Sigmoid colon (tissue), 7 donors: ENCODE measurements around the gene EFHD2. TPM values are rescaled to one million over a fixed set of nuclear protein-coding genes. Genes with fewer than 3 reads are reported as not detected.

Experiments
- DNase-seq: peaks from one replicate; pipeline ENCODE4 v3.0.0-alpha.2; 2019
- H3K27ac ChIP-seq, 4 donors: fragments of 200-600 bp; sonication (generic); one replicate each; pipeline ENCODE4 v1.5.1; 2016 to 2019; ENCODE audit warnings: mild to moderate bottlenecking in 1 of 4
- H3K27me3 ChIP-seq, 3 donors: fragments of 200-600 bp; sonication (generic); one replicate each; pipeline ENCODE4 v1.5.1; 2019; ENCODE audit warnings: mild to moderate bottlenecking in 1 of 3
- H3K36me3 ChIP-seq, 4 donors: fragments of 200-600 bp; sonication (generic); one replicate each; pipeline ENCODE4 v1.5.1; 2016 to 2019
- H3K4me1 ChIP-seq, 4 donors: fragments of 200-600 bp; sonication (generic); one replicate each; pipeline ENCODE4 v1.5.1; 2017 to 2019
- H3K4me3 ChIP-seq, 4 donors: fragments of 200-600 bp; sonication (generic); one replicate each; pipeline ENCODE4 v1.5.1; 2017 to 2019; ENCODE audit warnings: mild to moderate bottlenecking in 2 of 4, moderate library complexity in 1 of 4
- H3K9me3 ChIP-seq, 4 donors: fragments of 200-600 bp in 3 of 4; sonication (generic) in 3 of 4; one replicate each; pipeline versions ENCODE4 v1.5.1 to v1.6.1; 2013 to 2019
- EP300 ChIP-seq, 4 donors: sonication (generic); formaldehyde crosslinking; IDR thresholded peaks; one replicate each; pipeline ENCODE4 v1.6.1; 2017; ENCODE audit warnings: antibody characterized with exemption in 4 of 4
- POLR2A ChIP-seq, 2 donors: fragments of 450-650 bp; IDR thresholded peaks; one replicate each; pipeline ENCODE4 v1.6.1; 2016; ENCODE audit warnings: antibody characterized with exemption in 2 of 2, mild to moderate bottlenecking in 2 of 2, moderate library complexity in 2 of 2
- POLR2AphosphoS5 ChIP-seq, 4 donors: sonication (generic); formaldehyde crosslinking; IDR thresholded peaks; one replicate each; pipeline ENCODE4 v1.6.1; 2017; ENCODE audit warnings: antibody characterized with exemption in 4 of 4
- WGBS, 2 donors: extraction: QIAGEN DNeasy Blood & Tissue Kit; methylation state at CpG; one replicate each; pipeline ENCODE4 v1.1.7; 2013; 5-methylcytosine and 5-hydroxymethylcytosine counted together
- intact Hi-C: fragments of 100-400 bp; cut with DNase I; formaldehyde crosslinking; loops from one replicate; pipeline ENCODE4 v1.15.1; 2023
- polyA plus RNA-seq, 3 donors: library from polyadenylated mRNA; stranded (reverse); fragments of 200-250 nt; gene quantifications; one replicate each; pipeline ENCODE4 v1.2.3, GENCODE V29; 2013
- total RNA-seq, 4 donors: library from RNA; depleted of rRNA; stranded (reverse); fragments of >200 nt; gene quantifications; one replicate each; pipeline ENCODE4 v1.1.0, GENCODE V29; 2016
- TF ChIP-seq, protein P1 (sequence below), 4 experiments: fragments of 450-650 bp in 3 of 4; fragments of 200-600 bp in 1 of 4; IDR thresholded peaks; one replicate each; pipeline ENCODE4 v1.5.1; 2016 to 2019; ENCODE audit warnings: antibody characterized with exemption in 4 of 4, mild to moderate bottlenecking in 3 of 4, moderate library complexity in 2 of 4
- donor health status: healthy with polysubstance abuse.
- donor health status: Bipolar disorder and iron deficiency.
- donor health status: healthy.

EFHD2 gene
- total and polyA plus RNA-seq, 7 donors = 32.7 to 181 (median 47.4) TPM

DNA sequence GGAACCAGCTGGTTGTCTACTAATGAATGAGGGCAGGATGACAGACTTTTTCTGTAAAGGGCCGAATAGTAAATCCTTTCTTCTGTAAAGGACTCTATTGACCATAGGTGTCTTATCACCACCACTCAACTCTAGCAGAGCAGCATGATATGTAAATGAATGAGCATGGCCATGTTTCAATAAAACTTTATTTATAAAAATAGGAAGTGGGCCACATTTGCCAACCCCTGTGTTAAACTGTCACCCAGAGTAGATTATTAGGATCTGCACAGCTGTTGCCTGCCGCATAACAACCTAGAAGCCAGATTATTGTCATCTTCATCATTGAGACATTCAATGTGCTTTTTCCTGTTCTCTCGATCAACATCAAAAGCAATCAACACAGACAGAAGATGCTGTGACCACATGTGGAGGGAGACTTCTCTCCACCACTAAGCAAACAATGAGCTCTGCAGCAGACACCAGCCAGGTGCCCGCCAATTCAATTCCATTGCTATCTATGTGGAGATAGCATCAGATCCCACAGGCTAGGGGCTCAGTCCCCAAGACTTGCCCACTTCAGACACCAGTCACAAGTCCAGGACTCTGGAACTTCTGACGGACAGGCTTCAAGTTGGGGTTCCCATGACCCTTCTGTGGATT lies 6.8 kb upstream of the EFHD2 start:
- TF ChIP-seq POLR2A (IDR thresholded peaks at IDR 0.05) (no peak), POLR2AphosphoS5 (IDR thresholded peaks at IDR 0.05) (no peak), EP300 (IDR thresholded peaks at IDR 0.05) (no peak)
- TF ChIP-seq, protein P1, sequence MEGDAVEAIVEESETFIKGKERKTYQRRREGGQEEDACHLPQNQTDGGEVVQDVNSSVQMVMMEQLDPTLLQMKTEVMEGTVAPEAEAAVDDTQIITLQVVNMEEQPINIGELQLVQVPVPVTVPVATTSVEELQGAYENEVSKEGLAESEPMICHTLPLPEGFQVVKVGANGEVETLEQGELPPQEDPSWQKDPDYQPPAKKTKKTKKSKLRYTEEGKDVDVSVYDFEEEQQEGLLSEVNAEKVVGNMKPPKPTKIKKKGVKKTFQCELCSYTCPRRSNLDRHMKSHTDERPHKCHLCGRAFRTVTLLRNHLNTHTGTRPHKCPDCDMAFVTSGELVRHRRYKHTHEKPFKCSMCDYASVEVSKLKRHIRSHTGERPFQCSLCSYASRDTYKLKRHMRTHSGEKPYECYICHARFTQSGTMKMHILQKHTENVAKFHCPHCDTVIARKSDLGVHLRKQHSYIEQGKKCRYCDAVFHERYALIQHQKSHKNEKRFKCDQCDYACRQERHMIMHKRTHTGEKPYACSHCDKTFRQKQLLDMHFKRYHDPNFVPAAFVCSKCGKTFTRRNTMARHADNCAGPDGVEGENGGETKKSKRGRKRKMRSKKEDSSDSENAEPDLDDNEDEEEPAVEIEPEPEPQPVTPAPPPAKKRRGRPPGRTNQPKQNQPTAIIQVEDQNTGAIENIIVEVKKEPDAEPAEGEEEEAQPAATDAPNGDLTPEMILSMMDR (IDR thresholded peaks at IDR 0.05) = no peak
- Histone ChIP-seq H3K27ac (no peak overlapping the region), H3K4me1 (peaks cover 0 to 25% (median 19%) of the 10 kb centered on the region in 4 donors), H3K27me3 (no peaks in the 10 kb centered on the region), H3K9me3 (peaks cover 0 to 6% (median 2%) of the 10 kb centered on the region in 4 donors), H3K4me3 (no peak overlapping the region), H3K36me3 (no peaks in the 10 kb centered on the region)
- intact Hi-C loops = no loop called here
- no peak for DNase-seq
- 92 to 96% methylated on average over 5 of the region's 5 CpGs for WGBS, 2 donors

GRCh38 chr1:15403962-15404580 lies 5.6 kb upstream of the EFHD2 start:
- Histone ChIP-seq H3K36me3 (no peaks in the 10 kb centered on the region), H3K4me3 (no peak overlapping the region), H3K4me1 (peaks cover 0 to 28% (median 23%) of the 10 kb centered on the region in 4 donors), H3K27me3 (no peaks in the 10 kb centered on the region), H3K9me3 (peaks cover 0 to 6% (median 2%) of the 10 kb centered on the region in 4 donors), H3K27ac (no peak overlapping the region)
- WGBS, 2 donors = 95 to 96% methylated on average over 9 of the region's 9 CpGs
- intact Hi-C loops = no loop called here
- TF ChIP-seq POLR2AphosphoS5 (IDR thresholded peaks at IDR 0.05) = no peak
- TF ChIP-seq, protein P1 (IDR thresholded peaks at IDR 0.05) = no peak
- no peak for TF ChIP-seq EP300 (IDR thresholded peaks at IDR 0.05)
- TF ChIP-seq POLR2A (IDR thresholded peaks at IDR 0.05) = no peak
- no peak for DNase-seq

DNA sequence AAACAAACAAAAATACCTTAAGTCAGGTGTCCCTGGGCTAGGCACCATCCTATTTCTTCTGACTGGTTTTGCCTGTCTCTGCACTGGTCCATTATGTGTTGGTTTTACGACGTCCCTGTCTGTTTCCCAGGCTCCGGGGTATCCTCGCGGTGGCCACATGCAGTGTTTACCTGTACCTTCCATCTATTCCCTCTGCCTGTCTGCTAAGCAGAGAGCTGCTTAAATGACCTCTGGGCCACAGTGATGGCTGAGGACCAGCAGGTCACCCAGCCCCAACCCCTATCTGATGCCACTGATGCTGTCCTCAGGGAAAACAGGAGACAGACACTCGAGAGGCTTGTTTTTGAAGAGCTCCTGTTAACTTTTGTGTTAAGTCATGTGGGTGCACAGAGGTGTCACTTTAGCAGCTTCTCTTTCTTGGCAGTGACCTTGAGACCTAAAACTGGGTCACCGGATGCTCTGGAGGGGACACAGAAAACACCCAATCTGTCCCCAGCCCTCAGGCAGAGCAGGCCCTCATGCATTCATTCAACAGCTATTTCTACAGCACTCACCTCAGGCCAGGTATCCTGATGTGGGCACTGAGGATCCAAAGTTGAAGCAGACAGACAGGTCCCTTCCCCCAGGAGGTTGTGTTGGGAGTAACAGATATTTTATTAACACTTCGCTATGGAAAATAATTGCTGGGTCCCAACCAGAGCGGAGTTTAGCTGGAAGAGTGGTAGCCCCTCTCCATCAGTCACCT lies 4.4 kb upstream of the EFHD2 start:
- intact Hi-C loops = no loop called here
- TF ChIP-seq EP300 (IDR thresholded peaks at IDR 0.05) (no peak), POLR2A (IDR thresholded peaks at IDR 0.05) (no peak), POLR2AphosphoS5 (IDR thresholded peaks at IDR 0.05) (no peak)
- TF ChIP-seq, protein P1 (IDR thresholded peaks at IDR 0.05) = no peak
- H3K9me3 ChIP-seq = no peaks in the 10 kb centered on the region
- H3K36me3 ChIP-seq = no peaks in the 10 kb centered on the region
- H3K4me3 ChIP-seq = no peak overlapping the region
- DNase-seq = no peak
- WGBS, 2 donors = 80 to 95% methylated on average over 9 of the region's 9 CpGs
- no peaks in the 10 kb centered on the region for H3K27me3 ChIP-seq
- no peak overlapping the region for H3K27ac ChIP-seq
- H3K4me1 ChIP-seq = peaks cover 0 to 34% (median 27%) of the 10 kb centered on the region in 4 donors

- peak; percentile 85 for DNase-seq
These were observed 2.8 kb upstream of the EFHD2 start for GRCh38 chr1:15406614-15407559.

More at GRCh38 chr1:15406614-15407559, 2.8 kb upstream of the EFHD2 start:
- 70 to 71% methylated on average over 11 of the region's 11 CpGs for WGBS, 2 donors
- H3K4me1 ChIP-seq = peaks cover 0 to 41% (median 38%) of the 10 kb centered on the region in 4 donors
- intact Hi-C loops = loop anchor here (2.0 kb wide), 1 partner anchor 62 kb away; no protein-coding TSS in a partner anchor
- H3K9me3 ChIP-seq = no peaks in the 10 kb centered on the region
- no peak overlapping the region for H3K4me3 ChIP-seq
- TF ChIP-seq, protein P1 (IDR thresholded peaks at IDR 0.05) = no peak
- TF ChIP-seq EP300 (IDR thresholded peaks at IDR 0.05) = no peak
- TF ChIP-seq POLR2AphosphoS5 (IDR thresholded peaks at IDR 0.05) = peak in 2 of 4 donors; percentile 29 to 69
- no peak for TF ChIP-seq POLR2A (IDR thresholded peaks at IDR 0.05)
- no peaks in the 10 kb centered on the region for H3K27me3 ChIP-seq
- peak overlapping the region; percentile 33 to 88 (median 68) for H3K27ac ChIP-seq
- no peaks in the 10 kb centered on the region for H3K36me3 ChIP-seq
